Measurements from ENCODE around the gene CD300LF. TPM values are rescaled to one million over a fixed set of nuclear protein-coding genes. Genes with fewer than 3 reads are reported as not detected.
A peak's percentile ranks its signal among the peaks of the same experiment; 100 is the strongest.

Gene CD300LF
- total and polyA plus RNA-seq, 9 of the 15 experiments (the other 6 are each of a cell fraction or from before 2014, with no cell fraction given), result not detected

DNA sequence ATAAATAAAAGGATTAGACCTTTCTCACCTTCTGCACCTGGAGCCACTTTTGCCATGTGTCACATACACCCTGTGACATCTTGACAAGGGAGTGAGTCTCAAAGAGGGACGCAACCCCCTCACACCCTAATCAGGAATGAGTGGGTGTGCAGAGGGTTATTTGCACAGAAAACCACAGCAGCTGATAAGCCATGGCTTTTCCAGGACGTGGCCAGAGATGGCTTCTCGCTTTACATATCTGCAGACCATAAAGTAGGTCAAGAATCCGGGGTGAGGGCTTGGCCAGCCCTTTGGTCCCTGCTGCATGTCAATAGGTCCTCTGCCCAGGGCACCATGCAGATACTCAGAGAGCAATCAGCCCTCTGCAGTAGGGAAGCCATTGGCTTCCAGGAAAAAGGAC, 2.4 kb upstream of the CD300LF start (continued):
- TF ChIP-seq, protein P1, sequence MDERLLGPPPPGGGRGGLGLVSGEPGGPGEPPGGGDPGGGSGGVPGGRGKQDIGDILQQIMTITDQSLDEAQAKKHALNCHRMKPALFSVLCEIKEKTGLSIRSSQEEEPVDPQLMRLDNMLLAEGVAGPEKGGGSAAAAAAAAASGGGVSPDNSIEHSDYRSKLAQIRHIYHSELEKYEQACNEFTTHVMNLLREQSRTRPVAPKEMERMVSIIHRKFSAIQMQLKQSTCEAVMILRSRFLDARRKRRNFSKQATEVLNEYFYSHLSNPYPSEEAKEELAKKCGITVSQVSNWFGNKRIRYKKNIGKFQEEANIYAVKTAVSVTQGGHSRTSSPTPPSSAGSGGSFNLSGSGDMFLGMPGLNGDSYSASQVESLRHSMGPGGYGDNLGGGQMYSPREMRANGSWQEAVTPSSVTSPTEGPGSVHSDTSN (CRISPR knock-in tag; IDR thresholded peaks at IDR 0.05; ENCODE audit: low read depth), result no peak
- TF ChIP-seq, protein P1 (tag; conservative IDR thresholded peaks at IDR 0.05; ENCODE audit: low read depth), result 0 out of 2 replicates have a peak, but pooled peaks have one; percentile 23
- TF ChIP-seq SMAD1 (IDR thresholded peaks at IDR 0.05; ENCODE audit: low read depth, low read length, partially characterized antibody) (no peak), MCM2 (IDR thresholded peaks at IDR 0.05; ENCODE audit: low read depth) (no peak), SMARCA5 (IDR thresholded peaks at IDR 0.05) (no peak), JUND (IDR thresholded peaks at IDR 0.05; ENCODE audit: borderline replicate concordance, low read depth, low read length) (peak; percentile 70), JUND (tag; IDR thresholded peaks at IDR 0.05; ENCODE audit: borderline replicate concordance, low read depth, low read length) (peak; percentile 12; the same call in 1 of the 3 replicates), CBFB (CRISPR knock-in tag; IDR thresholded peaks at IDR 0.05) (peak; percentile 86), ZBTB1 (CRISPR knock-in tag; IDR thresholded peaks at IDR 0.05; ENCODE audit: borderline replicate concordance, low read depth) (no peak), COPS2 (conservative IDR thresholded peaks at IDR 0.05) (no peak), CREM (IDR thresholded peaks at IDR 0.05; ENCODE audit: low read depth) (peak; percentile 46; the same call in 1 of the 2 replicates), ZNF436 (CRISPR knock-in tag; IDR thresholded peaks at IDR 0.05) (no peak)
- TF ChIP-seq, protein P2, sequence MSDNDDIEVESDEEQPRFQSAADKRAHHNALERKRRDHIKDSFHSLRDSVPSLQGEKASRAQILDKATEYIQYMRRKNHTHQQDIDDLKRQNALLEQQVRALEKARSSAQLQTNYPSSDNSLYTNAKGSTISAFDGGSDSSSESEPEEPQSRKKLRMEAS (CRISPR knock-in tag; IDR thresholded peaks at IDR 0.05), result no peak
- TF ChIP-seq, protein P3, sequence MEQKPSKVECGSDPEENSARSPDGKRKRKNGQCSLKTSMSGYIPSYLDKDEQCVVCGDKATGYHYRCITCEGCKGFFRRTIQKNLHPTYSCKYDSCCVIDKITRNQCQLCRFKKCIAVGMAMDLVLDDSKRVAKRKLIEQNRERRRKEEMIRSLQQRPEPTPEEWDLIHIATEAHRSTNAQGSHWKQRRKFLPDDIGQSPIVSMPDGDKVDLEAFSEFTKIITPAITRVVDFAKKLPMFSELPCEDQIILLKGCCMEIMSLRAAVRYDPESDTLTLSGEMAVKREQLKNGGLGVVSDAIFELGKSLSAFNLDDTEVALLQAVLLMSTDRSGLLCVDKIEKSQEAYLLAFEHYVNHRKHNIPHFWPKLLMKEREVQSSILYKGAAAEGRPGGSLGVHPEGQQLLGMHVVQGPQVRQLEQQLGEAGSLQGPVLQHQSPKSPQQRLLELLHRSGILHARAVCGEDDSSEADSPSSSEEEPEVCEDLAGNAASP (IDR thresholded peaks at IDR 0.05), result no peak
- TF ChIP-seq, protein P4, sequence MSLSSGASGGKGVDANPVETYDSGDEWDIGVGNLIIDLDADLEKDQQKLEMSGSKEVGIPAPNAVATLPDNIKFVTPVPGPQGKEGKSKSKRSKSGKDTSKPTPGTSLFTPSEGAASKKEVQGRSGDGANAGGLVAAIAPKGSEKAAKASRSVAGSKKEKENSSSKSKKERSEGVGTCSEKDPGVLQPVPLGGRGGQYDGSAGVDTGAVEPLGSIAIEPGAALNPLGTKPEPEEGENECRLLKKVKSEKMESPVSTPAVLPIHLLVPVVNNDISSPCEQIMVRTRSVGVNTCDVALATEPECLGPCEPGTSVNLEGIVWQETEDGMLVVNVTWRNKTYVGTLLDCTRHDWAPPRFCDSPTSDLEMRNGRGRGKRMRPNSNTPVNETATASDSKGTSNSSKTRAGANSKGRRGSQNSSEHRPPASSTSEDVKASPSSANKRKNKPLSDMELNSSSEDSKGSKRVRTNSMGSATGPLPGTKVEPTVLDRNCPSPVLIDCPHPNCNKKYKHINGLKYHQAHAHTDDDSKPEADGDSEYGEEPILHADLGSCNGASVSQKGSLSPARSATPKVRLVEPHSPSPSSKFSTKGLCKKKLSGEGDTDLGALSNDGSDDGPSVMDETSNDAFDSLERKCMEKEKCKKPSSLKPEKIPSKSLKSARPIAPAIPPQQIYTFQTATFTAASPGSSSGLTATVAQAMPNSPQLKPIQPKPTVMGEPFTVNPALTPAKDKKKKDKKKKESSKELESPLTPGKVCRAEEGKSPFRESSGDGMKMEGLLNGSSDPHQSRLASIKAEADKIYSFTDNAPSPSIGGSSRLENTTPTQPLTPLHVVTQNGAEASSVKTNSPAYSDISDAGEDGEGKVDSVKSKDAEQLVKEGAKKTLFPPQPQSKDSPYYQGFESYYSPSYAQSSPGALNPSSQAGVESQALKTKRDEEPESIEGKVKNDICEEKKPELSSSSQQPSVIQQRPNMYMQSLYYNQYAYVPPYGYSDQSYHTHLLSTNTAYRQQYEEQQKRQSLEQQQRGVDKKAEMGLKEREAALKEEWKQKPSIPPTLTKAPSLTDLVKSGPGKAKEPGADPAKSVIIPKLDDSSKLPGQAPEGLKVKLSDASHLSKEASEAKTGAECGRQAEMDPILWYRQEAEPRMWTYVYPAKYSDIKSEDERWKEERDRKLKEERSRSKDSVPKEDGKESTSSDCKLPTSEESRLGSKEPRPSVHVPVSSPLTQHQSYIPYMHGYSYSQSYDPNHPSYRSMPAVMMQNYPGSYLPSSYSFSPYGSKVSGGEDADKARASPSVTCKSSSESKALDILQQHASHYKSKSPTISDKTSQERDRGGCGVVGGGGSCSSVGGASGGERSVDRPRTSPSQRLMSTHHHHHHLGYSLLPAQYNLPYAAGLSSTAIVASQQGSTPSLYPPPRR (CRISPR knock-in tag; IDR thresholded peaks at IDR 0.05; ENCODE audit: borderline replicate concordance), result peak; percentile 61; the same call in 1 of the 2 replicates
- TF ChIP-seq, protein P5, sequence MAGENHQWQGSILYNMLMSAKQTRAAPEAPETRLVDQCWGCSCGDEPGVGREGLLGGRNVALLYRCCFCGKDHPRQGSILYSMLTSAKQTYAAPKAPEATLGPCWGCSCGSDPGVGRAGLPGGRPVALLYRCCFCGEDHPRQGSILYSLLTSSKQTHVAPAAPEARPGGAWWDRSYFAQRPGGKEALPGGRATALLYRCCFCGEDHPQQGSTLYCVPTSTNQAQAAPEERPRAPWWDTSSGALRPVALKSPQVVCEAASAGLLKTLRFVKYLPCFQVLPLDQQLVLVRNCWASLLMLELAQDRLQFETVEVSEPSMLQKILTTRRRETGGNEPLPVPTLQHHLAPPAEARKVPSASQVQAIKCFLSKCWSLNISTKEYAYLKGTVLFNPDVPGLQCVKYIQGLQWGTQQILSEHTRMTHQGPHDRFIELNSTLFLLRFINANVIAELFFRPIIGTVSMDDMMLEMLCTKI (IDR thresholded peaks at IDR 0.05; ENCODE audit: partially characterized antibody), result no peak

Data from K562 (cell line).